HEK293 (cell line): ENCODE results near the gene RPRD1B.
A peak's percentile ranks its signal among the peaks of the same experiment; 100 is the strongest.

Source experiments
- CTCF ChIA-PET: fragments of 350-600 bp; formaldehyde crosslinking; extraction: SDS; loops from one replicate; lab custom pipeline; 2021; ENCODE audit warnings: antibody characterized with exemption; lab: Yijun Ruan, JAX
- POLR2A ChIA-PET: fragments of 300-600 bp; formaldehyde crosslinking; extraction: SDS; loops from one replicate; lab custom pipeline; 2020; ENCODE audit warnings: antibody characterized with exemption, inconsistent platforms; lab: Yijun Ruan, JAX
- H3K27ac ChIP-seq: fragments of 200-500 bp; sonication (Bioruptor generic); 2 replicates; pipeline ENCODE4 v1.5.1; 2014; ENCODE audit warnings: low read depth, low read length, control low read depth, inconsistent platforms; ENCODE audit errors: extremely low read depth
- H3K36me3 ChIP-seq, 2 experiments: fragments of 200-500 bp in 1 of 2; sonication (Bioruptor generic) in 1 of 2; 1 replicate in 1 of 2; 2 replicates in 1 of 2; pipeline ENCODE4 v1.5.1; 2014 to 2017; ENCODE audit warnings: inconsistent platforms in 2 of 2, low read length in 2 of 2; ENCODE audit not compliant: control insufficient read depth in 2 of 2, insufficient read depth in 1 of 2
- H3K4me1 ChIP-seq: fragments of 200-500 bp; sonication (Bioruptor generic); 2 replicates; pipeline ENCODE4 v1.5.1; 2014; ENCODE audit warnings: mild to moderate bottlenecking, low read length, inconsistent platforms; ENCODE audit not compliant: control insufficient read depth, insufficient read depth
- H3K4me3 ChIP-seq: 2 replicates; pipeline ENCODE4 v1.5.1; 2011; ENCODE audit warnings: low read depth, mild to moderate bottlenecking, control low read depth, low read length, moderate library complexity
- H3K9me3 ChIP-seq: fragments of 200-500 bp; sonication (Bioruptor generic); 2 replicates; pipeline ENCODE4 v1.5.1; 2014; ENCODE audit warnings: low read depth, low read length, inconsistent platforms; ENCODE audit not compliant: control insufficient read depth, insufficient read depth
- GLI2 ChIP-seq: fragments of 450-650 bp; formaldehyde crosslinking; IDR thresholded peaks from 2 replicates; pipeline ENCODE4; 2017; ENCODE audit warnings: missing biosample characterization, missing genetic modification characterization, low read depth, borderline replicate concordance
- GLIS1 ChIP-seq: fragments of 450-650 bp; formaldehyde crosslinking; IDR thresholded peaks from 2 replicates; pipeline ENCODE4 v1.5.1; 2016; ENCODE audit warnings: missing biosample characterization, missing genetic modification characterization
- HIC1 ChIP-seq: fragments of 450-650 bp; formaldehyde crosslinking; IDR thresholded peaks from 2 replicates; pipeline ENCODE4 v1.5.1; 2016; ENCODE audit warnings: missing biosample characterization, missing genetic modification characterization
- PRDM1 ChIP-seq: fragments of 450-650 bp; formaldehyde crosslinking; IDR thresholded peaks from 2 replicates; pipeline ENCODE4; 2016; ENCODE audit warnings: missing biosample characterization, missing genetic modification characterization
- SCRT1 ChIP-seq: fragments of 450-650 bp; formaldehyde crosslinking; IDR thresholded peaks from 2 replicates; pipeline ENCODE4 v1.5.1; 2016; ENCODE audit warnings: missing biosample characterization, missing genetic modification characterization, borderline replicate concordance
- SP3 ChIP-seq: fragments of 450-650 bp; formaldehyde crosslinking; IDR thresholded peaks from 2 replicates; pipeline ENCODE4 v1.5.1; 2016; ENCODE audit warnings: missing biosample characterization, missing genetic modification characterization
- ZBTB6 ChIP-seq: fragments of 450-650 bp; formaldehyde crosslinking; IDR thresholded peaks from 2 replicates; pipeline ENCODE4 v1.5.1; 2017; ENCODE audit warnings: missing biosample characterization, missing genetic modification characterization
- ZFP3 ChIP-seq: fragments of 450-650 bp; formaldehyde crosslinking; IDR thresholded peaks from 2 replicates; pipeline ENCODE4 v1.5.1; 2016; ENCODE audit warnings: low read depth, missing biosample characterization, missing genetic modification characterization
- ZNF157 ChIP-seq: fragments of 450-650 bp; formaldehyde crosslinking; IDR thresholded peaks from 2 replicates; pipeline ENCODE4 v1.5.1; 2016; ENCODE audit warnings: missing biosample characterization, missing genetic modification characterization
- ZNF302 ChIP-seq: fragments of 450-650 bp; formaldehyde crosslinking; IDR thresholded peaks from 2 replicates; pipeline ENCODE4 v1.5.1; 2016; ENCODE audit warnings: missing biosample characterization, missing genetic modification characterization, low read depth
- ZNF473 ChIP-seq: fragments of 450-650 bp; formaldehyde crosslinking; IDR thresholded peaks from 2 replicates; pipeline ENCODE4 v1.5.1; 2017; ENCODE audit warnings: missing biosample characterization, missing genetic modification characterization
- ZNF488 ChIP-seq: fragments of 450-650 bp; formaldehyde crosslinking; IDR thresholded peaks from 2 replicates; pipeline ENCODE4 v1.5.1; 2016; ENCODE audit warnings: missing biosample characterization, missing genetic modification characterization
- ZNF558 ChIP-seq: fragments of 450-650 bp; formaldehyde crosslinking; IDR thresholded peaks from 2 replicates; pipeline ENCODE4 v1.5.1; 2016; ENCODE audit warnings: missing biosample characterization, missing genetic modification characterization
- ZNF561 ChIP-seq: fragments of 450-650 bp; IDR thresholded peaks from 2 replicates; pipeline ENCODE4 v1.5.1; 2018; ENCODE audit warnings: missing biosample characterization, missing genetic modification characterization, borderline replicate concordance
- ZNF624 ChIP-seq: fragments of 450-650 bp; formaldehyde crosslinking; IDR thresholded peaks from 2 replicates; pipeline ENCODE4 v1.5.1; 2017; ENCODE audit warnings: missing biosample characterization, missing genetic modification characterization
- ZNF629 ChIP-seq: fragments of 450-650 bp; formaldehyde crosslinking; IDR thresholded peaks from 2 replicates; pipeline ENCODE4 v1.5.1; 2017; ENCODE audit warnings: missing biosample characterization, missing genetic modification characterization

Gene RPRD1B

GRCh38 chr20:38083338-38084048, 49.9 kb downstream of the RPRD1B start:
- POLR2A ChIA-PET, result interaction anchor here (0.7 to 1.5 kb wide), 2 partner anchors 10 to 375 kb away, joined by 3 to 5 read pairs; no protein-coding TSS in a partner anchor

GRCh38 chr20:38084425-38084951, 50.9 kb downstream of the RPRD1B start:
- no peak overlapping the region for H3K4me3 ChIP-seq
- H3K27ac ChIP-seq, result no peak overlapping the region
- TF ChIP-seq PRDM1 (tag by site-specific recombination), result no peak
- TF ChIP-seq ZNF157 (tag by site-specific recombination), result no peak
- TF ChIP-seq GLIS1, result no peak
- no peak for TF ChIP-seq SP3 (tag by site-specific recombination)
- TF ChIP-seq, all 188 proteins: peak for 0
- Histone ChIP-seq H3K36me3 (peaks cover 3 to 81% of the 10 kb centered on the region in 2 experiments; a peak in 2 of 3 replicates), H3K9me3 (no peaks in the 10 kb centered on the region), H3K4me1 (peaks cover 8% of the 10 kb centered on the region)
- ChIA-PET POLR2A (interaction anchor here (1.5 kb wide), 1 partner anchor 11 kb away, joined by 5 read pairs; no protein-coding TSS in a partner anchor), CTCF (interaction anchor here (0.6 to 2.8 kb wide), 4 partner anchors 11 to 112 kb away, joined by 3 to 11 read pairs (median 5); no protein-coding TSS in a partner anchor)

More at GRCh38 chr20:38083338-38084048, 49.9 kb downstream of the RPRD1B start:
- Histone ChIP-seq H3K4me3 (no peak overlapping the region), H3K9me3 (no peaks in the 10 kb centered on the region), H3K36me3 (peaks cover 3 to 81% of the 10 kb centered on the region in 2 experiments; a peak in 2 of 3 replicates), H3K4me1 (peaks cover 8% of the 10 kb centered on the region), H3K27ac (no peak overlapping the region)
- TF ChIP-seq ZNF624 (tag by site-specific recombination) (no peak), ZFP3 (tag by site-specific recombination) (peak; percentile 30; the same call in 1 of the 2 replicates)
- CTCF ChIA-PET, result interaction anchor here (1.5 to 2.8 kb wide), 4 partner anchors 10 to 138 kb away, joined by 6 to 11 read pairs (median 8); no protein-coding TSS in a partner anchor

- Histone ChIP-seq H3K36me3 (peaks cover 3 to 81% of the 10 kb centered on the region in 2 experiments; a peak in 2 of 3 replicates), H3K4me1 (peaks cover 8% of the 10 kb centered on the region), H3K4me3 (no peak overlapping the region), H3K9me3 (no peaks in the 10 kb centered on the region), H3K27ac (no peak overlapping the region)
- ChIA-PET CTCF (interaction anchor here (0.6 to 2.8 kb wide), 3 partner anchors 12 to 79 kb away, joined by 3 to 11 read pairs (median 7); no protein-coding TSS in a partner anchor), POLR2A (interaction anchor here (1.5 kb wide), 1 partner anchor 12 kb away, joined by 5 read pairs; no protein-coding TSS in a partner anchor)
- TF ChIP-seq ZNF488 (tag by site-specific recombination), result no peak
- TF ChIP-seq SCRT1, result no peak
- no peak for TF ChIP-seq ZNF629 (tag by site-specific recombination)
- no peak for TF ChIP-seq ZNF473 (tag by site-specific recombination)
- TF ChIP-seq ZNF302, result no peak
- no peak for TF ChIP-seq ZNF561
Measured at GRCh38 chr20:38085026-38085425, 51.5 kb downstream of the RPRD1B start.

GRCh38 chr20:38089500-38089899, 56.0 kb downstream of the RPRD1B start:
- Histone ChIP-seq H3K4me3 (no peak overlapping the region), H3K27ac (no peak overlapping the region), H3K36me3 (peaks cover 0 to 69% of the 10 kb centered on the region in 2 experiments; a peak in 2 of 3 replicates), H3K9me3 (no peaks in the 10 kb centered on the region), H3K4me1 (no peaks in the 10 kb centered on the region)
- ChIA-PET POLR2A (no interaction called here), CTCF (interaction anchor here (0.6 to 1.7 kb wide), 3 partner anchors 16 to 131 kb away, joined by 3 to 4 read pairs (median 3); partner anchors contain the start of gene TGM2)
- TF ChIP-seq HIC1, result no peak
- TF ChIP-seq ZBTB6, result no peak
- no peak for TF ChIP-seq ZNF558 (tag by site-specific recombination)
- TF ChIP-seq GLI2 (tag by site-specific recombination), result no peak
